OCI-LY1 (cell line): ENCODE results near the gene CD81.

Source experiments
- H2AFZ ChIP-seq: fragments of 200-600 bp; sonication (generic), shearing (Covaris generic); 2 replicates; pipeline ENCODE4 v1.6.0; 2014; ENCODE audit warnings: antibody characterized with exemption, mild to moderate bottlenecking, low read length
- H3F3A ChIP-seq: fragments of 200-600 bp; sonication (generic), shearing (Covaris generic); 2 replicates; pipeline ENCODE4 v1.6.0; 2014; ENCODE audit warnings: mild to moderate bottlenecking, antibody characterized with exemption, low read length, moderate library complexity; ENCODE audit not compliant: insufficient read depth
- H3K27ac ChIP-seq: fragments of 200-600 bp; sonication (generic); 2 replicates; pipeline ENCODE4 v1.5.1; 2014; ENCODE audit warnings: low read length, mixed run types, mild to moderate bottlenecking, low read depth; ENCODE audit not compliant: poor library complexity, severe bottlenecking
- H3K27me3 ChIP-seq: fragments of 200-600 bp; sonication (generic); 2 replicates; pipeline ENCODE4 v1.6.0; 2014; ENCODE audit warnings: antibody characterized with exemption, mild to moderate bottlenecking, low read length, moderate library complexity; ENCODE audit not compliant: insufficient read depth
- H3K36me3 ChIP-seq: fragments of 200-600 bp; sonication (generic); 2 replicates; pipeline ENCODE4 v1.6.1; 2014; ENCODE audit warnings: mild to moderate bottlenecking, antibody characterized with exemption, low read length, moderate library complexity, mixed read lengths; ENCODE audit not compliant: insufficient read depth
- H3K4me1 ChIP-seq: fragments of 200-600 bp; sonication (generic); 2 replicates; pipeline ENCODE4 v1.5.1; 2014; ENCODE audit warnings: mild to moderate bottlenecking, low read length, moderate library complexity; ENCODE audit not compliant: insufficient read depth, severe bottlenecking
- H3K4me2 ChIP-seq: fragments of 200-600 bp; sonication (generic), shearing (Covaris generic); 2 replicates; pipeline ENCODE4 v1.6.1; 2014; ENCODE audit warnings: low read length
- H3K4me3 ChIP-seq: fragments of 200-600 bp; sonication (generic); 2 replicates; pipeline ENCODE4 v1.5.1; 2014; ENCODE audit warnings: low read length, low read depth, mild to moderate bottlenecking, mixed read lengths; ENCODE audit not compliant: poor library complexity, severe bottlenecking
- H3K79me2 ChIP-seq: fragments of 200-600 bp; shearing (Covaris generic); 2 replicates; pipeline ENCODE4 v1.6.1; 2016; ENCODE audit warnings: mixed run types, low read length, mixed read lengths; ENCODE audit not compliant: insufficient read depth
- H3K9ac ChIP-seq: fragments of 200-600 bp; sonication (generic), shearing (Covaris generic); 2 replicates; pipeline ENCODE4 v1.6.1; 2014; ENCODE audit warnings: mild to moderate bottlenecking, low read length, mixed read lengths
- H3K9me2 ChIP-seq: fragments of 200-600 bp; sonication (generic), shearing (Covaris generic); 2 replicates; pipeline ENCODE4 v1.6.1; 2014; ENCODE audit warnings: low read depth, mild to moderate bottlenecking, low read length, mixed read lengths
- H3K9me3 ChIP-seq: fragments of 200-600 bp; shearing (Covaris generic); 2 replicates; pipeline ENCODE4 v1.6.1; 2014; ENCODE audit warnings: low read length, mixed read lengths
- H4K20me1 ChIP-seq: fragments of 200-600 bp; sonication (generic), shearing (Covaris generic); 2 replicates; pipeline ENCODE4 v1.6.0; 2016; ENCODE audit warnings: mild to moderate bottlenecking, low read length; ENCODE audit not compliant: insufficient read depth
- CTCF ChIP-seq: fragments of 200-600 bp; sonication (generic), shearing (Covaris generic); IDR thresholded peaks from 2 replicates; pipeline ENCODE4 v1.5.1; 2017; ENCODE audit warnings: mild to moderate bottlenecking, antibody characterized with exemption, low read length, moderate library complexity, mixed read lengths
- EZH2 ChIP-seq: fragments of 200-600 bp; sonication (generic), shearing (Covaris generic); IDR thresholded peaks from 2 replicates; pipeline ENCODE4 v1.8.0; 2017; ENCODE audit warnings: borderline replicate concordance, mixed run types, mild to moderate bottlenecking, antibody characterized with exemption, low read length, moderate library complexity, mixed read lengths

Gene CD81

GRCh38 chr11:2406451-2406850 lies 29.3 kb downstream of the CD81 start:
- Histone ChIP-seq H4K20me1 (no peaks in the 10 kb centered on the region), H3K79me2 (no peaks in the 10 kb centered on the region), H3K27ac (no peak overlapping the region), H3F3A (no peaks in the 10 kb centered on the region), H2AFZ (no peak overlapping the region), H3K9me3 (no peaks in the 10 kb centered on the region), H3K9me2 (no peaks in the 10 kb centered on the region), H3K36me3 (peaks cover 15% of the 10 kb centered on the region), H3K4me3 (no peak overlapping the region), H3K4me1 (peaks cover 5% of the 10 kb centered on the region), H3K9ac (no peak overlapping the region), H3K4me2 (no peak overlapping the region), H3K27me3 (no peaks in the 10 kb centered on the region; the same call in 1 of the 2 replicates)
- TF ChIP-seq EZH2 (no peak), CTCF (no peak)

- no peak overlapping the region for H3K4me2 ChIP-seq
- H3K9me3 ChIP-seq = no peaks in the 10 kb centered on the region
- no peak for TF ChIP-seq EZH2
- no peak for TF ChIP-seq CTCF
- H3K79me2 ChIP-seq = no peaks in the 10 kb centered on the region
- no peak overlapping the region for H2AFZ ChIP-seq
- peaks cover under 1% of the 10 kb centered on the region; the same call in 1 of the 2 replicates for H3K27me3 ChIP-seq
- peaks cover 15% of the 10 kb centered on the region for H3K36me3 ChIP-seq
- no peaks in the 10 kb centered on the region for H3K4me1 ChIP-seq
- no peaks in the 10 kb centered on the region for H3F3A ChIP-seq
- H3K9me2 ChIP-seq = no peaks in the 10 kb centered on the region
- H3K9ac ChIP-seq = no peak overlapping the region
- no peak overlapping the region for H3K4me3 ChIP-seq
- no peak overlapping the region for H3K27ac ChIP-seq
- H4K20me1 ChIP-seq = no peaks in the 10 kb centered on the region
These were observed 29.8 kb downstream of the CD81 start for GRCh38 chr11:2406878-2407410.

- Histone ChIP-seq H3K4me2 (no peak overlapping the region), H3K79me2 (no peaks in the 10 kb centered on the region), H4K20me1 (no peaks in the 10 kb centered on the region), H3K4me1 (no peaks in the 10 kb centered on the region), H3K9me3 (no peaks in the 10 kb centered on the region), H3K27ac (no peak overlapping the region), H3K9me2 (no peaks in the 10 kb centered on the region), H3K4me3 (no peak overlapping the region), H3K27me3 (peaks cover 4% of the 10 kb centered on the region; the same call in 1 of the 2 replicates), H3K36me3 (no peaks in the 10 kb centered on the region), H3K9ac (no peak overlapping the region), H2AFZ (no peak overlapping the region), H3F3A (no peaks in the 10 kb centered on the region)
- TF ChIP-seq EZH2 (no peak), CTCF (no peak)
These were observed 31.6 kb downstream of the CD81 start for GRCh38 chr11:2408671-2409070.
